Tibial artery (tissue), 4 donors: ENCODE measurements around the gene DZIP1.

Experiments
- DNase-seq, 2 donors: peaks; one replicate each; pipeline ENCODE4 v3.0.0-alpha.2; 2019
- H3K27ac ChIP-seq, 2 donors: fragments of 200-600 bp; sonication (generic) in 1 of 2; 1 replicate in 1 of 2; 2 replicates in 1 of 2; pipeline ENCODE4 v1.5.1; 2018 to 2019; ENCODE audit warnings: mild to moderate bottlenecking in 1 of 2
- H3K27me3 ChIP-seq, 2 donors: fragments of 200-600 bp; sonication (generic) in 1 of 2; one replicate each; pipeline versions ENCODE4 v1.5.1 to v1.6.0; 2016 to 2019
- H3K36me3 ChIP-seq, 3 donors: fragments of 200-600 bp; sonication (generic) in 2 of 3; one replicate each; pipeline ENCODE4 v1.5.1; 2016 to 2019; ENCODE audit warnings: mild to moderate bottlenecking in 2 of 3
- H3K4me1 ChIP-seq, 4 donors: fragments of 200-600 bp; sonication (generic) in 2 of 4; 1 replicate in 3 of 4; 2 replicates in 1 of 4; pipeline ENCODE4 v1.5.1; 2016 to 2019
- H3K4me3 ChIP-seq, 2 donors: fragments of 200-600 bp; sonication (generic) in 1 of 2; 1 replicate in 1 of 2; 2 replicates in 1 of 2; pipeline ENCODE4 v1.5.1; 2018 to 2019; ENCODE audit warnings: mild to moderate bottlenecking in 2 of 2
- H3K9me3 ChIP-seq, 3 donors: fragments of 200-600 bp; sonication (generic) in 1 of 3; one replicate each; pipeline ENCODE4 v1.5.1; 2016 to 2019
- intact Hi-C: fragments of 100-400 bp; cut with DNase I; formaldehyde crosslinking; loops from one replicate; pipeline ENCODE4 v1.15.0; 2023; ENCODE audit warnings: low total_unique reads
- TF ChIP-seq, protein P1 (sequence below), 2 experiments: fragments of 200-600 bp in 1 of 2; fragments of 450-650 bp in 1 of 2; IDR thresholded peaks; one replicate each; pipeline ENCODE4 v1.5.1; 2017 to 2019; ENCODE audit warnings: antibody characterized with exemption in 2 of 2, mild to moderate bottlenecking in 1 of 2, moderate library complexity in 1 of 2

The DZIP1 gene

DNA sequence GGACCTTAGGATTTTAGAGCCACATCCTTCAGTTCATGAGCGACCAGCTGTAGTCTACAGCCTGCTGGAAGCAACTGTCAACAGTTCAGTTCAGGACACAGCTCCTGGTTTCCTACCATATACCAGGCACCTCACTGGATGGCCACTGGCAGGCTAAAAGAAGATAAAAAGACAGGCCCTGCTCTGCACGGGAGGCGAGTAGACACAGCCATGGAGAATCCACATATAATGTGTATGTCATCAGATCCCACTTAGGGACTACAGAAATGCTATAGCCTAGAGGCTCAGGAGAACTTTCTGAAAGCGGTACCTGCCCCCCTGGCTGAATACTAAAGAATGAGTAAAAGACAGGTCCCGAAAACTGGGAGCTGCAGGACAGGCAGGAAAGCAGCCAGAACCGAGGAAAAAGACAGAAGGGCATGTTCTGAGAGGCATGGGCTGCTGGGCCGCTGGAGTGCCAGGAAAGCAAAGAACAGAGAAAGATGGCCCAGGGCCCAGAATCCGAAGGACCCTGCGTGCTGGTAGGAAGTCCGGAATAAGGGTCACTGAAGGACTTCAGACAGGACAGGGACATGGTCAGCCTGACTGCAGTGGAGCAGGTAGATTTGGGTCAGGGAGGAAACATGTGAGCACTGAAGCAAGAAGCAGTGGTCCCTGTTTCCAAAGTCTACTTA, 23.5 kb downstream of the DZIP1 start:
- H3K27me3 ChIP-seq = no peaks in the 10 kb centered on the region
- DNase-seq = no peak
- H3K27ac ChIP-seq = no peak overlapping the region
- intact Hi-C loops = loop anchor here (5.0 kb wide), 1 partner anchor 211 kb away; no protein-coding TSS in a partner anchor
- no peaks in the 10 kb centered on the region for H3K9me3 ChIP-seq
- H3K36me3 ChIP-seq = peaks cover 21 to 48% (median 40%) of the 10 kb centered on the region in 3 donors
- H3K4me3 ChIP-seq = no peak overlapping the region
- H3K4me1 ChIP-seq = no peaks in the 10 kb centered on the region
- TF ChIP-seq, protein P1, sequence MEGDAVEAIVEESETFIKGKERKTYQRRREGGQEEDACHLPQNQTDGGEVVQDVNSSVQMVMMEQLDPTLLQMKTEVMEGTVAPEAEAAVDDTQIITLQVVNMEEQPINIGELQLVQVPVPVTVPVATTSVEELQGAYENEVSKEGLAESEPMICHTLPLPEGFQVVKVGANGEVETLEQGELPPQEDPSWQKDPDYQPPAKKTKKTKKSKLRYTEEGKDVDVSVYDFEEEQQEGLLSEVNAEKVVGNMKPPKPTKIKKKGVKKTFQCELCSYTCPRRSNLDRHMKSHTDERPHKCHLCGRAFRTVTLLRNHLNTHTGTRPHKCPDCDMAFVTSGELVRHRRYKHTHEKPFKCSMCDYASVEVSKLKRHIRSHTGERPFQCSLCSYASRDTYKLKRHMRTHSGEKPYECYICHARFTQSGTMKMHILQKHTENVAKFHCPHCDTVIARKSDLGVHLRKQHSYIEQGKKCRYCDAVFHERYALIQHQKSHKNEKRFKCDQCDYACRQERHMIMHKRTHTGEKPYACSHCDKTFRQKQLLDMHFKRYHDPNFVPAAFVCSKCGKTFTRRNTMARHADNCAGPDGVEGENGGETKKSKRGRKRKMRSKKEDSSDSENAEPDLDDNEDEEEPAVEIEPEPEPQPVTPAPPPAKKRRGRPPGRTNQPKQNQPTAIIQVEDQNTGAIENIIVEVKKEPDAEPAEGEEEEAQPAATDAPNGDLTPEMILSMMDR (IDR thresholded peaks at IDR 0.05) = no peak

DNA sequence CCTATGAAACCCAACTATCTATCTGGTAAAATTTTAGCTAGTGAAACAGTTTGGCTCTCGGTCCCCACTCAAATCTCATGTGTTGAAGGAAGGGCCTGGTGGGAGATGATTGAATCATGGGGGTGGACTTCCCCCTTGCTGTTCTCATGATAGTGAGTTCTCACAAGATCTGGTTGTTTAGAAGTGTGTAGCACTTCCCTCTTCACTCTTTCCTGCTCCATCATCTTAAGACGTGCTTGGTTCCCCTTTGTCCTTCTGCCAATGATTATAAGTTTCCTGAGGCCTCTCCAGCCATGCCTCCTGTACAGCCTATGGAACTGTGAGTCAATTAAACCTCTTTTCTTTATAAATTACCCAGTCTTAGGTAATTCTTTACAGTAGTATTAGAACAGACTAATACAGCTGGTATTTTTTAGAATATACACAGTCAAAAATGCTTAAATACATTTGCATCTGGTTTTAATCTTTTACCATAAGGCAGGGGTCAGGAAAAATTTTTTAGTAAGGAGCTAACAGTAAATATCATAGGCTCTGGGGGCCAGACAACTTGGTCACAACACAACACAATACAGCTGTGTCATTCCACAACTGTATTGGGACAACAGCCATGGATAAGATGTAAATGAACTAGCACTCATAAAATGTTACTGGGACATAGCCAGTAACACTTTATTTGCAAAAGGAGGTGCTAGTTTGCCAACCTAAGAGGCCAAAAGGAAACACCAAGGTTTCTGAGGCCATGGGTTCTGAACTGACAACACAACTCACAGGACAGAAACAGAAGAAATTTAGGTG, 24.3 kb downstream of the DZIP1 start:
- TF ChIP-seq, protein P1 (IDR thresholded peaks at IDR 0.05) = no peak
- no peak overlapping the region for H3K27ac ChIP-seq
- DNase-seq = no peak
- peaks cover 21 to 55% (median 40%) of the 10 kb centered on the region in 3 donors for H3K36me3 ChIP-seq
- H3K4me1 ChIP-seq = no peaks in the 10 kb centered on the region
- H3K9me3 ChIP-seq = no peaks in the 10 kb centered on the region
- intact Hi-C loops = loop anchor here (5.0 kb wide), 1 partner anchor 212 kb away; no protein-coding TSS in a partner anchor
- no peak overlapping the region for H3K4me3 ChIP-seq
- no peaks in the 10 kb centered on the region for H3K27me3 ChIP-seq

DNA sequence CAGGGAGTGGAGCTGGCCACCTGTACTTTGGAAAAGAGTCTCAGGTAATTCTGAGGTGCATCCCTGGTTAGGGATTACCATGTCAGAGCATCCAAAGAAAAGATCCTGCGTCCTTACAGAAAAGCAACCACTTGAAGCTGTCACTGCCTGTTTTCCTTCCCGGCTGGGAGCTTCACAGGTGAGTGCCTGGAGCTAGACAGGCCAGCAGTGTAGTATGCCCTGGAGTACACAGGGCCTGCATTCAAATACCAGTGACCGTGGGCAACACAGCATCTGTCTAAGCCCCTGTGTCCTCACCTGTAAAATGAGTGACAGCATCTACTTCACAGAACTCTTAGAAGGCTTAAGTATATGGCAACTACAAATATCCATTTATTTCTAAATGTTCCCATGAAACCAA, 29.0 kb downstream of the DZIP1 start:
- no peaks in the 10 kb centered on the region for H3K9me3 ChIP-seq
- no peak for DNase-seq
- H3K27me3 ChIP-seq = no peaks in the 10 kb centered on the region
- intact Hi-C loops = no loop called here
- H3K27ac ChIP-seq = no peak overlapping the region
- no peaks in the 10 kb centered on the region for H3K4me1 ChIP-seq
- TF ChIP-seq, protein P1 (IDR thresholded peaks at IDR 0.05) = no peak
- no peak overlapping the region for H3K4me3 ChIP-seq
- peaks cover 20 to 52% (median 40%) of the 10 kb centered on the region in 3 donors for H3K36me3 ChIP-seq

DNA sequence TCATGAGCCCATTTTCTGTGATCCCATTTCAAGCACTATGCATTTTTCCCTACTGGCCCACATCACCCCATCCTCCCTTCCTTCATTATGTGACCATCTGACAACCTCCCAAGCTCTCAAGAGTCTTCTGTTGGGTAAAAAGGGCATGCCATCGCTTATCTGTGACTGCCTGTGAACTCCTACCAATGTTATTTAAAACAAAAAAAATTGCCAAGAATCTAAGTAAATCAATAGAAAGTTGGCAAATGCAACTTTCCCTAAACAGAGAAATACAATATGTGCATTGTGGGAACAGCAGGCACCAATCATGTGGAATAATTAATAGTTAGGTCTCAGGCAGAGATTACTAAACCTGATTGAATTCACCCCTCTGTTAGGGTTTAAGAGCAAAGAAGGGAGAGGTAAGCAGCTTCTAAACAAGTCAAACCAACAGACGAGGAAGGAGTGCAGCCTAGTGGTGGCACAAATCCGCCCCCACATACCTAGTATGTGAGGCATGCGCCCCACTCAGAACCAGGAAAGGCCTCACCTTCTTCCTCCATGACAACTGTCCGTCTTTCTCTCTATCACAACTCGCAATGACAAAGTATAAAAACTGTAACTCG, 29.8 kb downstream of the DZIP1 start:
- DNase-seq = no peak
- intact Hi-C loops = no loop called here
- TF ChIP-seq, protein P1 (IDR thresholded peaks at IDR 0.05) = no peak

GRCh38 chr13:95608640-95609323, 35.7 kb downstream of the DZIP1 start:
- Histone ChIP-seq H3K27me3 (no peaks in the 10 kb centered on the region), H3K9me3 (no peaks in the 10 kb centered on the region), H3K4me1 (peaks cover 0 to 17% (median 11%) of the 10 kb centered on the region in 4 donors), H3K27ac (no peak overlapping the region), H3K4me3 (no peak overlapping the region), H3K36me3 (peaks cover 7 to 28% (median 11%) of the 10 kb centered on the region in 3 donors)
- intact Hi-C loops = no loop called here
- TF ChIP-seq, protein P1 (IDR thresholded peaks at IDR 0.05) = no peak
- no peak for DNase-seq

More for the DNA sequence above, 29.8 kb downstream of the DZIP1 start:
- H3K9me3 ChIP-seq = no peaks in the 10 kb centered on the region
- peaks cover 12 to 50% (median 38%) of the 10 kb centered on the region in 3 donors for H3K36me3 ChIP-seq
- H3K4me1 ChIP-seq = peaks cover 0 to under 1% (median 0%) of the 10 kb centered on the region in 4 donors
- H3K27ac ChIP-seq = no peak overlapping the region
- H3K27me3 ChIP-seq = no peaks in the 10 kb centered on the region
- no peak overlapping the region for H3K4me3 ChIP-seq
